DND-41 (cell line): Measurements from ENCODE around the gene ANK3.

Experiments used
- CTCF ChIP-seq: IDR thresholded peaks from 2 replicates; pipeline ENCODE4 v1.5.1; 2012; ENCODE audit warnings: borderline replicate concordance, low read length, moderate library complexity, mild to moderate bottlenecking; ENCODE audit not compliant: poor library complexity, severe bottlenecking; ENCODE audit errors: extremely low read depth
- EZH2 ChIP-seq: IDR thresholded peaks from 3 replicates; pipeline ENCODE4 v1.6.1; 2012; ENCODE audit warnings: borderline replicate concordance, low read depth, mild to moderate bottlenecking, moderate library complexity, low read length, inconsistent platforms; ENCODE audit not compliant: severe bottlenecking

DNA sequence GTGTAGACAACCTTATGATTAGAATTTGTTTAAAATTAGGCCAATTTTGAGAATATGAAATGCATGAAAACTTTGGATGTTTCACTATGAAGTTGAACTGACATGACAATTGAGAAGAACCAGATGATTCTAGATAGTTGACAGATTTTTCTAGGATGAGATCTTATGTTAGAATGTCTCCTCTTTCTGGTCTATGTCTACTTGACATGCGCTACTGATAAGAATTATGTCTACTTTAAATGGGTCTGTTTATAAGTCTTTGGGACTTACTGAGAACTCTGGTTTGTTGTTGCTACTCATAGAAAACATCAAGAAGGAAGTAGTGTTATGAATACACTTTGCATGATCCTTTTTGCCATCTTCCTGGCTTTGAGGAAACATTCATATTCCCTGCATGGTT is 255.1 kb downstream of the ANK3 start:
- TF ChIP-seq CTCF = no peak
- TF ChIP-seq EZH2 = no peak
